D721Med (cell line): Measurements from ENCODE around the gene EIF3K.

Source experiments
- DNase-seq: peaks from one replicate; pipeline ENCODE4 v3.0.0; 2011; ENCODE audit warnings: low spot score; ENCODE audit not compliant: insufficient read length
- FAIRE-seq: peaks from 2 replicates; lab custom pipeline; 2011; peaks lifted over from hg19 to GRCh38; lab: Jason Lieb, UNC
- TF ChIP-seq, protein P1 (sequence below): IDR thresholded peaks from 2 replicates; pipeline ENCODE4 v1.5.1; 2012; ENCODE audit warnings: mild to moderate bottlenecking, control low read depth; ENCODE audit not compliant: insufficient read depth; ENCODE audit errors: missing control alignments

EIF3K gene

DNA sequence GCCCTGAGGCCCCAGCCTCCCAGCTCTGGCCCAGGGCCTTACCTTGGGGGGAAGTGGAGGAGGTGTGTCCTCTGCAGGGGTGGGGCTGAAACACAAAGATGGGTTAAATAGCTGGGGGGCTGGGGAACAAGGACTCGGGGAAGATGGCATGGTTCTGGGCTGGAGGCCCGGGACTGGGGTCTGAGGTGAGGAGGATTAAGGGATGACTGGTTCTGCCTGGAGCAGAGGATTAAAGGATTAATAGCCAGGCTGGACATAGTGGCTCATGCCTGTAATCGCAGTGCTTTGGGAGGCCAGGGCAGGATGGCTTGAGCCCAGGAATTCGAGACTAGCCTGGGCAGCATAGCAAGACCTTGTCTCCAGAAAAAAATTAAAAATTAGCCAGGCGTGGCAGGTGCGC lies 12.9 kb upstream of the EIF3K start:
- TF ChIP-seq, protein P1, sequence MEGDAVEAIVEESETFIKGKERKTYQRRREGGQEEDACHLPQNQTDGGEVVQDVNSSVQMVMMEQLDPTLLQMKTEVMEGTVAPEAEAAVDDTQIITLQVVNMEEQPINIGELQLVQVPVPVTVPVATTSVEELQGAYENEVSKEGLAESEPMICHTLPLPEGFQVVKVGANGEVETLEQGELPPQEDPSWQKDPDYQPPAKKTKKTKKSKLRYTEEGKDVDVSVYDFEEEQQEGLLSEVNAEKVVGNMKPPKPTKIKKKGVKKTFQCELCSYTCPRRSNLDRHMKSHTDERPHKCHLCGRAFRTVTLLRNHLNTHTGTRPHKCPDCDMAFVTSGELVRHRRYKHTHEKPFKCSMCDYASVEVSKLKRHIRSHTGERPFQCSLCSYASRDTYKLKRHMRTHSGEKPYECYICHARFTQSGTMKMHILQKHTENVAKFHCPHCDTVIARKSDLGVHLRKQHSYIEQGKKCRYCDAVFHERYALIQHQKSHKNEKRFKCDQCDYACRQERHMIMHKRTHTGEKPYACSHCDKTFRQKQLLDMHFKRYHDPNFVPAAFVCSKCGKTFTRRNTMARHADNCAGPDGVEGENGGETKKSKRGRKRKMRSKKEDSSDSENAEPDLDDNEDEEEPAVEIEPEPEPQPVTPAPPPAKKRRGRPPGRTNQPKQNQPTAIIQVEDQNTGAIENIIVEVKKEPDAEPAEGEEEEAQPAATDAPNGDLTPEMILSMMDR, result no peak
- DNase-seq (peak; percentile 76), FAIRE-seq (no peak)

DNA sequence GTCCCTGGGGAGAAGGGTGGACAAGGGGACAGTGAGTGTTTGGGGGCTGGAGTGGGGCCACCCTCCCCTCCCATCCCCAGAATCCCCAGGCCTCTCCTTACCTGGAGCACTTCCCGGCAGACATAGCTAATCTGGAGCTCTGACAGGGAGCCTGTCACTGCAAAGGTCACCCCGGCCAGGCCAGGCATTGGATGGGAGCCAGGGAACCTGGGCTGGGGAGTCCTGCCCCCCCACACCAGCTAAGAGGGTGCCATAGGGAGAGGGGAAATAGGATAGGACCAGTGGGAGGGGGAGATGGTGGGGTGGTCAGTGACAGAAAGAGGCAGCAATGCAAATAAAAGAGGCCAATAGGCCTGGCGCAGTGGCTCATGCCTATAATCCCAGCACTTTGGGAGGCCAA lies 4.7 kb upstream of the EIF3K start:
- DNase-seq (no peak), FAIRE-seq (no peak)
- TF ChIP-seq, protein P1, result no peak

DNA sequence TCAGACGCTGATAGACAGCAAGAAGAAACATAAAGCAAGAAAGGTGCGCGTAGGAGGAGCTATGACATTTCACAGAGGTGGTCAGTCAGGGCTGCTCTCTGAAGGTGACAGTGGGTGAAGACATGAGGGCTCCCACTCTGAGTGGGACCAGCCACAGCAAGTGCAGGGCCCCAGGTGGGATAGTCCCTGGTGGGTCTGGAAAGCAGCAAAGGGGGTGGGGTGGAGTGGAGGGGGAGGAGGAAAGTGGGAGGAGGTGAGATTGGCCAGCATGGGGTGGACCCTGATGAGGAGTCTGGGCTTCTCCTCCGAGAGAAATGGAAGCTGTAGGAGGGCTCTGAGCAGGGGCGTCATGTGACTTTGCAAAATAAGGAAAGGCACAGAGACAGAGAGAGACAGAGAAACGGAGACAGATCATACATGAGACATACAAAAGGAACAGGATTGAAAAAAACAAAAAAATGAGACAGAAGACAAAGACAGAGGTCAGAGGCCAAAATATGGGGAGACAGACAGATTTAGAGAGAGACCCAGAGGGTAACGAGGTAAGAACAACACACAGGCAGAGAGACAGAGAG lies 3.9 kb upstream of the EIF3K start:
- TF ChIP-seq, protein P1, result no peak
- DNase-seq (no peak), FAIRE-seq (no peak)

DNA sequence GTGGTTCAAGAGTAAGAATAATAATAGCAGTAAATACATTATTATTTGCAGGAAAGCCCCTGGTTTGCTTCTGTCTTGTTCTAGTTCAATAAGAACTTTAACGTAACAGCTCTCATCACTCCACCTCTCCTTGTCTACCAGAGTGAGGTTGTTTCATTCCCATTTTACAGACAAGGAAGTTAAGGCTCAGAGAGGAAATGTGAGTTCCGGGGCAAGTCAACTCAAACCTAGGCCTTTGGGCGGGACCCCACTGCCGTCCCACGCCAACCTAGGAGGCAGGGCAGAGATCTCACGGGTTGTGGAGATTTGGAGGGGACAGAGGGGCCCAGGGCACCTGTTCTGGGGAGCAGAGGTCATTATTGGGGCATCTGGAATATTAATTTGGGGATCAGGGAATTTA lies 2.7 kb upstream of the EIF3K start:
- DNase-seq (no peak), FAIRE-seq (no peak)
- TF ChIP-seq, protein P1, result no peak

DNA sequence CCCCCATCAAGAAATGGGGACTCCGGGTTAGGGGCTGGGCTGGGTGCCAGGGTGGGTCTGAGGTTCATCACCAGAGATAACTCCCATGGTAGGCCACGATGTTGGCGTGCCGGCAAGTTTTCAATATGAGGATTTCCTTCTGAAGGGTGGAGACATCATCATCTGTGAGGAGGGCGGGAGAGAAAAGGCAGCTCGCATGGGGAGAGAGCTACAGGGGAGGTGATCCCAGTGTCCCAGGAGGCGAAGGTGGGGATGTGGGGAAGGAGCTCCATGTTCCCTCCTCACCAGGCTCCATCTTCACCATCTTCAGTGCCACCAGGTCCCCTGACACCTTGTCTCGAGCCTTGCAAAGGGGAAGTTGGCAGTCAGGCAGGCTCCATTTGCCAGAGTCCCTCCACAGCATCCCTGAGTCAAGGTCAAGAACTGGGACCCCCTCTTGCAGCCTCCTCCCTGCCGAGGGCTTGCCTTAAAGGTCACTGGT lies 1.7 kb upstream of the EIF3K start:
- no peak for FAIRE-seq
- TF ChIP-seq, protein P1, result no peak
- DNase-seq, result no peak

DNA sequence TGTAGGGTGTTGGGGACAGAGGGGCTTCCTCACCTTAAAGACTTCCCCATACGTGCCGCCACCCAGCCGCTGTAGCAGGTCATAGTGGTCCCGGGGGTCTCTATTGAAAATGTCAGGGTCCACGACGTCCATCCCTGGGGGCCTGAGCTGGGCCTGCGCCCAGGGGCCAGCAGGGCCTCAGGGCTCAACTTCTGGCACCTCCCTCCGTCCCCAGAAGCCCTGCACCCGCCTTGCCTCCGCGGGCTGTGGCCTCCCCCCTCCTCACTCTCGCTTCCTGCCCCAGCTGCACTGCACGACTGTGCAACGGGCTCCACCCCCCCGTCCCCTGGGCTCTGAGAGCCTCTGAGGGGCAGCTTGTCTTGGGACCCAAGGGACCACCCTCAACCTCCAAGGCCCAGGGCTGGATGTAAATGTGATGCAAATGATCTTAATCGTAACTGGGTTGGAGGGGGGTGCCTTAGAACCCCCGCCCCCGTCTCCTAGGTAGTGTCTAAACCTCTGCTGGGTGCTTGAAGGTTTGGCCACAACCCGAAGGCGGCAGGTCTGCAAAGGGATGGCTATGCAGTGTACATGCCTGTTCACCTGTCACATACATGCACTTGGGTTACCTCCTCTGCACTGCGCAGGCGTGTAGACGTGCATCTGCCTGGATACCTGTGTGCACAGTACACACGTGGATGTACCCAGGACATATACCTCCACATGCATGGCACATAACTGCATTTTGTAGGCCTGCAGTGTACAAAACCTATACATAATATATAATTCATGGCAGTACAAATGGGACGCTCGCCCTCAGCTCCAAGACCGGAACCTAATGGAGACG lies 1.0 kb upstream of the EIF3K start, which contains the start of gene MAP4K1:
Gene MAP4K1 (minus strand): TSS at position 190 of the 826 bp plus-strand sequence. CDS start 58 bp downstream, at position 132.
- FAIRE-seq, result no peak
- DNase-seq, result no peak
- TF ChIP-seq, protein P1, result no peak
